ENCODE results near the gene GRK7. TPM values are rescaled to one million over a fixed set of nuclear protein-coding genes. Genes with fewer than 3 reads are reported as not detected.
A peak's percentile ranks its signal among the peaks of the same experiment; 100 is the strongest.

GRK7 gene, protein sequence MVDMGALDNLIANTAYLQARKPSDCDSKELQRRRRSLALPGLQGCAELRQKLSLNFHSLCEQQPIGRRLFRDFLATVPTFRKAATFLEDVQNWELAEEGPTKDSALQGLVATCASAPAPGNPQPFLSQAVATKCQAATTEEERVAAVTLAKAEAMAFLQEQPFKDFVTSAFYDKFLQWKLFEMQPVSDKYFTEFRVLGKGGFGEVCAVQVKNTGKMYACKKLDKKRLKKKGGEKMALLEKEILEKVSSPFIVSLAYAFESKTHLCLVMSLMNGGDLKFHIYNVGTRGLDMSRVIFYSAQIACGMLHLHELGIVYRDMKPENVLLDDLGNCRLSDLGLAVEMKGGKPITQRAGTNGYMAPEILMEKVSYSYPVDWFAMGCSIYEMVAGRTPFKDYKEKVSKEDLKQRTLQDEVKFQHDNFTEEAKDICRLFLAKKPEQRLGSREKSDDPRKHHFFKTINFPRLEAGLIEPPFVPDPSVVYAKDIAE (N-terminal part only)
- under 1 TPM; 0.06 to 0.26 (median 0.15) TPM for polyA plus RNA-seq (ENCODE audit: insufficient read length in 4 of 4)

DNA sequence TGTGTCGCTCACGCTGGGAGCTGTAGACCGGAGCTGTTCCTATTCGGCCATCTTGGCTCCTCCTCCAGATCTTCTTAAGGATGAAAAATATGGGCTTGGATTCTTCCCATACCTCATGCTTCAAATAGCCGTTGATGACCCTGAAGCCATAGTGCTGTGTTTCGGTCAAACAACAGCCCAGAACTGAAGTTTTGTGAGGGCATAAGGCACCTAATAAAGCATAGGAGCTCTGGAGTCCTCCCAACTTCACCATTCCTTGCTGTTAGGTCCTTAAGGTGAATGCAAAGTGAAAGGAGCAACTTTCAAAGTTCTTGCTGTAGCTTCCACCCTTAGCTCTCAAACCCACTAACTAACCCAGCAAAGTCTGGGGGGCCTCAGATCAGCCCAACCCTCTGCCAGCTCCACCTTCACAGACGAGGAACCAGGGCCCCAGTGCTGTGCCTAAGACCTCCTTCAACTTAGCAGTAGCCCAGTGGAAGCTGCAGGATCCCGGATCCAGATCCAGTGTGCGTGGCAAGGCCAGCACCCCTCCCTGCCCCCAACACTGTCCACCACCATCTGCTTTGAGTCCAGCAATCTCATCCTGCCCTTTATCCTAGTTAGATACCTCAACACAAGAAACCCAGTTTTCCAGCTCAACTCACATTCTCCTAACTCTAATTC lies at the start of gene GRK7:
Gene GRK7 (plus strand): TSS at position 321 of the 663 bp plus-strand sequence. CDS start 14,877 bp downstream, outside the sequence.
- no peak for DNase-seq (ENCODE audit: low read depth in 4 of 4, low spot score in 3 of 4)

DNA sequence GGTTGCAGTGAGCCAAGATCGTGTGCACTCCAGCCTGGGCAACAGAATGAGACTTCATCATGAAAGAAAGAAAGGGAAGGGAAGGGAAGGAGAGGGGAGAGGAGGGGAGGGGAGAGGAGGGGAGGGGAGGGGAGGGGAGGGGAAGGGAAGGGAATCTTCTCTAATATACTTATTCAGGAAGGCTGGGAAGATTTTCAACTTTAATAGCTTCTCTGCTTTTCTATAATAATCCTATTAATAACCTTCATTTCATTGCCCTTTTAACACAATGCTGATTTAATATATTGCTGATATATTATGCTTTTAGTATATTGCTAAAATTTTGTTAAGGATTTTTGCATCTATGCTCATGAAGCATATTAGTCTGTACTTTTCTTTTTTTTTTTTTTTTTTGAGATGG lies 48.5 kb upstream of the GRK7 start:
- no peak for DNase-seq (ENCODE audit: low read depth in 4 of 4, low spot score in 3 of 4)

DNA sequence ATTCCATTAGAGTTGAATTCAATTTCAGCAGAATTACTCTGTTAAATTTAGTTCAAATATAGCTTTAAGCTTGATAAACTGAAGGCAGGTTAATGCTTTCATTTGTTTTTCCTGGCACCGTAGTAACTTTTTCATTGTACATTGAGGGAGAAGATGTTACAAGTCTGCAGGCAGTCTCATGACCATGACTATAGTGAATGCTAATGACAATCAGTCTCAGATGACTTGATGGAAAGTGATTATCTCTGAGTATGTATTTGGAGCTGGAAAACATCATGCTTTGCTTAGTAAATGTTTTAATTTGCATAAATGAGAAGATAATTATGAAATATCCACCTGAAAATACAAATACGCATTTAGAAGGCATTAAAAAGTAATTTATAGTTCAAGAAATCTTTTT lies 41.1 kb upstream of the GRK7 start:
- no peak for DNase-seq (ENCODE audit: low read depth in 4 of 4, low spot score in 3 of 4)

DNA sequence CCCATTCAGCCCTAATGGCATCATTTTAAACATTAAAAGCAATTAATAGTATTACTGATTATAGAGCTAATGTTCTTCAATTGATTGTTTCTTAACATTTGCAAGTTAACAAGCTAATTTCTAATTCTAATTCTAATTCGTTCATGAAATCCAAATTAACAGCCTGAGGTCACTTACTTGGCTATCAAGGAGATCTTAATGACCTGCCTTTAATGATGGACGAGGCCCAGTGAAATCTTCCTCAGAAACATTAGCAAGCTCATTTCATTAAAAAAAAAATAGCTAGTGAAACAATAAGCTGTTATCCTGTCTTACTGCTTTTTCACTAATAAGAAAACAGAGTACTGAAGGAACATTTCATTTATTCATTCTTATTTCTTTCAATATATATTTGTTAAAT lies 40.6 kb upstream of the GRK7 start:
- DNase-seq (ENCODE audit: low read depth in 4 of 4, low spot score in 3 of 4): no peak

DNA sequence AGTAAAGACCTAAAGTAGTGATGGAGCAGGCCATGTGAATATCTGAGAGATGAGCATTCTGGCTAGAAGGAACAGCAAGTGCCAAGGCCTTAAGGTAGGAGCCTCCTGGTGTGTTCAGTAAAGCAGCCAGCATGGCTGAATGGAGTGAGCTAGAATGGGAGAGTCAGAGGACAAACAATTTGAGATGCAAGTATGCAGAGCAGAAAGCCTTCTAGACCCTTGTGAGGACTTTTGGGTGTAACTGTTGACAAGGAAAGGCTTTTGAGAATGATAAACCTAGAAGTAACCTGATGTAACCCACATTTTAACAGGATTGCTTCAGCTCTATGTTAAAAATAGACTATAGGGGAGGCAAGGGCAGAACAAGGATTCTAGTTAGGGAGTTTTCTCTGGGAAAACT lies 40.0 kb upstream of the GRK7 start:
- DNase-seq (ENCODE audit: low read depth in 4 of 4, low spot score in 3 of 4): no peak

DNA sequence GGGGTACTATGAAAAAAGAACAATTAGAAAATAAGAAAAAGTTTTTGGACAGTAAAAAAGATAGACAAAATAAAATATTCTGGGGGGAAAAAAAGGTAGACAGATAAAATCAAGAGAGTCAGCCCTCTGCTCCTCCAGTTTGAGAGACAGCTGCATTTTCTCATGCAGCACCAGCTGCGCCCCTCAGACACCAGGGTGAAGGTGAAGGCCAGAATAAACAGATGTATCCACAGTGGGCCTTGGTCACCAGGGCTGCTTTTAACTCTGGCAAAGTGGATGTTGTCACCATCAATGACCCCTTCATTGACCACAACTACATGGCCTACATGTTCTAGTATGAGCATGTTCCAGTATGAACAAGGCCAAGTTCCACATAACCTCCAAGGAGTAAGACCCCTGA lies 39.0 kb upstream of the GRK7 start:
- no peak for DNase-seq (ENCODE audit: low read depth in 4 of 4, low spot score in 3 of 4)

DNA sequence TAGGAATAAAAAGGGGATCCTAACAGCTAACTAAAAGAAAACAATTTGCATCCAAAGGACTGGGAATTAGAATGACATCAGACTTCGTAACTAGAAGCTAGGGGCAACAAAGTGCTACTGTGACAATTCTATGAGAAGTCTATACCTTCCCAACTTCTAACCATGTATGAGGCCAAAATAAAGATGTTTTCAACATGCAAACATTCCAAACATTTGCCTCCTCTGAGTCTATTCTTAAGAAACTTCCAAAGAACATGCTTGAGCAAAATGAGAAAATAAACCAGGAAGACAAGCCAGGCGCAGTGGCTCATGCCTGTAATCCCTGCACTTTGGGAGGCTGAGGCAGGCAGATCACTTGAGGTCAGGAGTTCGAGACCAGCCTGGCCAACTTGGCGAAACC lies 38.2 kb upstream of the GRK7 start:
- no peak for DNase-seq (ENCODE audit: low read depth in 4 of 4, low spot score in 3 of 4)

DNA sequence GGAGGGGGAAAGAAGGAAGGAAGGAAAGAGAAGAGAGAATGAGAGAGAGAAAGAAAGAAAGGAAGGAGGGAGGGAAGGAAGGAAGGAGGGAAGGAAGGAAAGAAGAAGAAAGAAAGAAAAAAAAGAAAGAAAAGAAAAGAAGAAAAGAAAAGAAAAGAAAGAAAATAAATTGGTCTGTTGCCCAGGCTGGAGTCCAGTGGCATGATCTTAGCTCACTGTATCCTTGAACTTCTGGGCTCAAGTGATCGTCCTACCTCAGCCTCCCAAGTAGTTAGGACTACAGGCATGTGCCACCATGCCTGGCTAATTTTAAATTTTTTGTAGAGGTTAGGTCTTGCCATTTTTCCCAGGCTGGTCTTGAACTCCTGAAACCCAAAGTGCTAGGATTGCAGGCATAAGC lies 36.7 kb upstream of the GRK7 start:
- no peak for DNase-seq (ENCODE audit: low read depth in 4 of 4, low spot score in 3 of 4)

DNA sequence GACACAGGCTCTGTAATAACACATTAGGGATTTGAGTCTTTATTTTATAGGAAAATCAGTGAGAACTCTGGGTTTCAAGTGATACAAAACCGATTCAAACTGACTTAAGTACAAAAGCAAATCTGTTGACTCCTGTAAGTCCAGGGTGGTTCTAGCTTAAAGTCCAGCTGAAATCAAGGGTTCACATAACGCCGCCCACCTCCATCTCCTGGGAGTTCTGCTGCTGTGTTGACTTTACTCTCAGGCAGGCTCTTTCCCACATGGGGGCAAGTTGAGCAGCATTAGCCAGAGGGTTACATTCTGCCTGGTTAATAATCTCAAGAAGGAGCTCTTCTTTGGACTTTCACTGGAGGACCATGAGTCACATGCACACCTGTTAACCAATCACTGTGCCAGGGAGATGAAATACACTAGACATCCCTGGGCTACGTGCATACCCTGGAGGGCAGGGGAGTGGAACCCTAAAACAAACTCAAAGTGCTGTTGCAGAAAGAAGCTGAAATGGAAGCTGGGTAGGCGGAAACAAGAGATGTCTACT lies 34.8 kb upstream of the GRK7 start:
- no peak for DNase-seq (ENCODE audit: low read depth in 4 of 4, low spot score in 3 of 4)

DNA sequence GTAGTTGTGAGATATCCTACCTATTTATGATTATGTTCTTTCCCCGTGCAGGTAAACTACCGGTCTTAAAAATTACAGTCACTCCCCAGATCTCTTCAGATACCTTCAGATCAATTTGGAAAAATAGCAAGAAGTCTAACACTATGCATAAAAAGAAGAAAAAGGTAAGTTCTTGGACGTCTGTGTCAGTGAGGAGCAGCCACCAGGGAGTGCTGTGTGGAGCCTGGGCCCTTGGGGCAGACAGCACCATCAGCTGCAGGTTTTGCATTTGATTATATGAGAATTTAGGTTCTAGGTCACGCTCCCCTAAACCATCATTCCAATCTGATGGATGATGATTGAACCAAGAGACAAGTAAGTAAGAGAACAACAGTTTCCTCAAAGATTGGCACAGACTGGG lies 34.0 kb upstream of the GRK7 start:
- no peak for DNase-seq (ENCODE audit: low read depth in 4 of 4, low spot score in 3 of 4)

DNA sequence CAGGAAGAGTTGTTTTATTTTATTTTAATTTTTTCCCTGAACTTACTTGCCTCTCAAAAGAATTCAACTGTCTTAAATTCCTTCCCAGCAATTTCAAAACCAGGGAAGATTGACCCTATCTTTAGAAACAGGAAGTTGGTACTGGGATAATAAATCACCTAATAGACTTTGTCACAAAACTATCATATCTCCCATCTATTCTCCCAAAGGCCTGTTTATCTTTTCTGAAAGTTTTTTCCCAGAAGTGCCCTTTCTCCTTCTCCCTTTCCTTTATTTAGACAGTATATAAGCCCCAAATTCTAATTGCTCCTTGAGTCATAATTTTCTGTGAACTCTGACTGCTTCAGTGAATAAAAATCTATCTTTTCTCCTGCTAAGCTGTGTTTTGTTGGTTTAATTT lies 28.0 kb upstream of the GRK7 start:
- no peak for DNase-seq (ENCODE audit: low read depth in 4 of 4, low spot score in 3 of 4)

DNA sequence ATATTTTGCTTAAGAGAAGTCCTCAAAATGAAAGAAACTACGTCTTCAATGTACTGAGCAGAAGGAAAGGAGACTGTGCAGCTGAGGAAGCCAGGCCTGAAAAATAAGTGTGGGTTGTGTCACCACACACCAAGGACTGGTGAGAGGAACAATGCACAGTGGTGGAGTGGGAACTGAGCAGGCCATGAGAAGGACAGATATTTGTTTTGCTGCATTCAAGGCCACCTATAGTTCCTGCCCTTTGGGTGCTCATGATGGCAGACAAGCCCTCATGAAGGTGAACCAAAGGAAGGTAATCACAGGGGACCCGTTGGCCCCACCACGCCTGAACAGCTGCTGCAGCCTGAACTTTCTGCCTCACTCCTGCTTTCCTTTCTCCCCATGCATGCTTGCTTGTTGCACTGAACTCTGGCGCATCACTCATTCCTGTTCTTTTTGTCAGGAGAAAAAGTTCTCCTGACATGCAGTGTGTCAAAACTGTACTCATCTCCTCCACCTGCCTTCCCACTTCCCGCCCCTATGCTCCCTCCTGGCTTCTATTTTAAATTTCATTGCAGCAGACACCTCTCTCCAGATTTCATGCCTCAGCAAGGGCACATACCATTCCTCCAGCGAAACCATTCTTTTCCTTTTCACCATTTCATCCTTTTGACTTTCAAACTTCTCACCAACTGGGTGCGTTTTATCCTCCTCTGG lies 27.3 kb upstream of the GRK7 start:
- DNase-seq (ENCODE audit: low read depth in 4 of 4, low spot score in 3 of 4): no peak

DNA sequence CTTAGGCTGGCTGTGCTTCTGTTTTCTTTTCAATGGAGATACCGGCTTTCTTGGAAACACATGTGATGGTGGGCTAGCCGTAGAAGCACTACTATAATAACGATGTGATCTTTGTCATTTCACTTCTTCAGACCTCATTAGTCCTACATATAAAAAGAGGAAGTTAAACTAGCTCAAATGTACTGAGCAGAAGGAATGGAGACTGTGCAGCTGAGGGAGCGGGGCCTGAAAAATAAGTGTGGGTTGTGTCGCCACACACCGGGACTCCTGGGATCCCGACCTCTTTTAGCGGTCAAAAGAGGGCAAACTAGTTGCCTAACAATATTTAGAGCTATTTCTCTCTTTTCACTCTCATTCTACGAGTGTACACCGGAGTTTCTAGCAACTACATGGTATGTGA lies 26.1 kb upstream of the GRK7 start:
- no peak for DNase-seq (ENCODE audit: low read depth in 4 of 4, low spot score in 3 of 4)

DNA sequence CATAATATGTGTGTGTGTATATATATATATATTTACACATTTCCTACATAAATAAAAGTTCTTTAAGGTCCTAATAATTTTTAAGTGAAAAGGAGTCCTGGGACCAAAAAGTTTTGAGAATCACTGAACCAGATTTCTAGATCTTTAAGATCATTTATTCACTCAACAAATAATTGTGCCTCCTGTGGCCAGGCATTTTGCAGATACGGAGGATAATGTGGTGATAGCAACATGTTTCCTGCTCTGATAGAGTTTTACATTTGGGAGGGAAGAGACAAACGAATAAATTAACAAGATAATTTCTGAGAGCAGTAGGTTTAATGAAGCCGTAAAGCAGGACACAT lies 25.6 kb upstream of the GRK7 start:
- DNase-seq (ENCODE audit: low read depth in 4 of 4, low spot score in 3 of 4): no peak

DNA sequence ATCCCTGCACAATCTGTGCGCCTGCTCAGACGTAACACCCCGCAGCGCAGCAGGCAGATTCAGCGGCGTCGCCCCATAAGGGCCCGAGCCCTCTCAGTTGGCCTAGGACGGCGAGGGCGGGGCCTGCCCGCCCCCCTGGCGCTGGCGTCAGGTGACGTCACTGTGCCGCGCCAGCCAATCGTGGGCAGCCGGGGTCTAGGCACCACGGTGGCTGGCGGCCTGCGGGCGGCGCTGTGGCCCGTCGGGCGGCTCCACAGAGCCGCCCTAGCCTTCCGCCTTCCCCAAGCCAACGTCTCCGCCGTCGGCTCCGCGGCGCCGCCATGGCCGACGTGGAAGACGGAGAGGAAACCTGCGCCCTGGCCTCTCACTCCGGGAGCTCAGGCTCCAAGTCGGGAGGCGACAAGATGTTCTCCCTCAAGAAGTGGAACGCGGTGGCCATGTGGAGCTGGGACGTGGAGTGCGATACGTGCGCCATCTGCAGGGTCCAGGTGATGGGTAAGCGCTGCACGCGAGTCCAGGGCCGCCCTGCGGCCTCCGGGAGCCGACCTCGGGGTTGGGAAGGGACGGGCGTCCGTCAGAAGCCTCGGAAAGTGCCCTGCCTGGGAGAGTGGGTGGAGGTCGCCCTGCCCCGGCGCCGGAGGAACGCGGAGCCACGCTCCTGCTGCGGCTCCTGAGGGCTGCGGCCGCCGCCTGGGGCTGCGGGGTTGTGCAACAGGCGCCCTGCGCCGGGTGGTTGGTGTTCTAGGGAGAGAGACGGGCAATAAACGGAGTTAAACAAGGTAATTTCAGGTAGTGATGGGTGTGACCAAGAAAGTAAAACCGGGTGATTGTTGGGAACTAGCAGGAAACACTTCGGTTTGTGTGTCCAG lies 25.0 kb upstream of the GRK7 start, which contains the start of gene RNF7:
Gene RNF7 (plus strand): TSS at position 277 of the 869 bp plus-strand sequence. CDS start 44 bp downstream, at position 321.
- DNase-seq (ENCODE audit: low read depth in 4 of 4, low spot score in 3 of 4): peak; percentile 86 to 89 (median 88)

DNA sequence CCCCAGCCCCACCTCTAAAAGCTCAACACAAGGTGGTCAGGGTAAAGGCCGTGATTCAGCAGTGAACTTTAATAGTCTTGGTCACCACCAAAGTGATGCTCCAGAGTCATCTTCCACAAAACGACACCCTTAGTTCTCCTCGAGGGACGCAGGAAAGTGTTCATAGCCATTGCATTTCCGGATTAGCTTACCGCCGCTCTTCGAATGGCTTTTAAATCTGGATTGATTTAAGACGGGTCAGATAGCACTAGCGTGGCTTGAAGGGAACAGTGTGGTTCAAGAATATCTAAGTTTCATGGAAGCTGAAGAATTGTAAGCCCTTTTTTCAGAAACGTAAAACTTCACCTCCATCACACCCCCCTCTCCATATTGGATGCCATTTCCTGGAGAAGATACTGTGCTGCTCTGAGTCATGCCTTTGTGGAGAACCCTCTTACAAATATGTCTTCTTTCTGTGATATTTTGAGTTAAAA lies 24.3 kb upstream of the GRK7 start:
- DNase-seq (ENCODE audit: low read depth in 4 of 4, low spot score in 3 of 4): peak; percentile 18 to 58 (median 28)

DNA sequence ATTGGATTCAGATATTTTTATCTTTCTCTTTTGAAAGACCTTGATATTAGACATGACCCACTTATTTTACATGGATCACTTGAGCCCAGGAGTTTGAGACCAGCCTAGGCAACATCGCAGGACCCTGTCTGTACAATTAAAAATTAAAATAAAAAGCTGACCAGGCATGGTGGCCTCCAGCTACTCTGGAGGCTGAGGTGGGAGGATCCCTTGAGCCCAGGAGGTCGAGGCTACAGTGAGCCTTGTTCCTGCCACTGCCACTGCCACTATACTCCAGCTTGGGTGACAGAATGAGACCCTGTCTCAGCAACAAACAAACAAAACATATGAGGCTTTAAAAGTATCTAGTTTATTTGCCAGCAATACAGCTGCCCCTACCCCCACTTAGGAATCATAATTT lies 23.5 kb upstream of the GRK7 start:
- DNase-seq (ENCODE audit: low read depth in 4 of 4, low spot score in 3 of 4): no peak

DNA sequence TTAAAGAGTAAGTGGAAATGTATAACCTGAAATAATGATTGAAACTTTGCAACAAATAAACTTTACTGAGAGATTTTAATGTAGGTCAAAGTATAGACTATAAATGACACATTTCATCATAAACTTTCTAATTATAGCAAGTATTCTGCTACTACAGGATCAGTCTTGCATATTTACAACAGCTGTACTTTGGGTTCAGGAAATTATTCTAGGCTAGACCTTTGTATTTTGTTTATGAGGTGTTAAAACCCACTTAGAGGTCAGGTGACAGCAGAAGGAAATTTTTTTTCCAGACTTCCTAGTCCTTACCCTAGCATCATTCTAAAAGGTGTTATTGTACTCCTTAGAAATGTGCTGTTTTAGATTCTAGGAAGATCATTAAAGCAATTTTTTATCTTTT lies 22.9 kb upstream of the GRK7 start:
- no peak for DNase-seq (ENCODE audit: low read depth in 4 of 4, low spot score in 3 of 4)

DNA sequence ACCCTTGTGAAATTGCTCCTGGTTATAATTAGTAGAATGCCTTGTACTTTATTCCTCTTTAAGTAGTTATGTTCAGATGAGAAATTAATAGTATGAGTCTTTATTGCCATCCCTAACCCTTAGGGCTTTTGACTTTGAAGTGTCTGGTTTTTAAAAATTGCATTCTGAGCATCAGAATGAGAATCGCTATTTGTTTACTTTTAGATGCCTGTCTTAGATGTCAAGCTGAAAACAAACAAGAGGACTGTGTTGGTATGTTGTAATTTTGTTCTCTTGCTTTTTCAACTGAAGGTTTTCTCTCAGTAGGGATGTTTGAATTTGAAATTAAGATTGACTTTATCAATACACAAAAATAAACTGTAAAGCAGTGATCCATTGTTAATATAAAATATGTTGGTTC lies 19.9 kb upstream of the GRK7 start:
- DNase-seq (ENCODE audit: low read depth in 4 of 4, low spot score in 3 of 4): no peak

DNA sequence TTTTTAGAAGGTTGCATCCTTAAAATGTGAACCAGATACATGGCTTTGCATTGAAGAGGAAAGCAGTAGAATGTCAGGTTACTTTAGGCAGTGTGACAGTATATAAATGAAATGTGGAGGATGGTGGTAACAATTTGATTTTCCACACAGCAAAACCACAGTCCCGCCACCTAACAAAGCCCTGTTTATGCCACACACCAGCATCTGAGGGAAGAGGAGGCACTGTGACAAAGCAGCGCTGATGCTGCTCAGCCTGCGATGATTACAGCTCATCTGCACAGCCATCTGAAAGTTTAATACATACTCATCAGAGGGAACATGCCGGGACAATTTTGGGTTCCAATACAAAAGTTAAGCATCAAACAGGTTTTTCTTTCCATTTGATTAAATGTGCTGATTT lies 16.2 kb upstream of the GRK7 start:
- DNase-seq (ENCODE audit: low read depth in 4 of 4, low spot score in 3 of 4): no peak
